ENCODE measurements around the gene PATL2.
"Not testable (repeated sequence)": the region's sequence is repeated elsewhere in the genome, so short reads cannot be mapped to it uniquely, and the experiment has no call there.

Gene PATL2

GRCh38 chr15:44690245-44690644 is 20.9 kb downstream of the PATL2 start:
- peak in 1 of 5 experiments; percentile 79 for DNase-seq

DNA sequence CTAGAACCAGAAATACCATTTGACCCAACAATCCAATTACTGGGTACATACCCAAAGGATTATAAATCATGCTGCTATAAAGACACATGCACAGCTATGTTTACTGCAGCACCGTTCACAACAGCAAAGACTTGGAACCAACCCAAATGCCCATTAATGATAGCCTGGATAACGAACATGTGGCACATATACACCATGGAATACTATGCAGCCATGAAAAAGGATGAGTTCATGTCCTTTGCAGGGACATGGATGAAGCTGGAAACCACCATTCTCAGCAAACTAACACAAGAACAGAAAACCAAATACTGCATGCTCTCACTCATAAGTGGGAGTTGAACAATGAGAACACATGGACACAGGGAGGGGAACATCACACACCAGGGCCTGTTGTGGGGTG is 21.8 kb downstream of the PATL2 start:
- DNase-seq, result not testable (repeated sequence)

GRCh38 chr15:44682809-44683682 is 28.1 kb downstream of the PATL2 start:
- peak in 4 of 5 experiments; percentile 44 to 97 (median 66) for DNase-seq

- peak in 1 of 5 experiments; percentile 54 for DNase-seq
These were observed 28.9 kb downstream of the PATL2 start for GRCh38 chr15:44682211-44682610.

GRCh38 chr15:44676676-44677075 is 34.4 kb downstream of the PATL2 start:
- DNase-seq, result peak in 2 of 5 experiments; percentile 20 to 72

DNA sequence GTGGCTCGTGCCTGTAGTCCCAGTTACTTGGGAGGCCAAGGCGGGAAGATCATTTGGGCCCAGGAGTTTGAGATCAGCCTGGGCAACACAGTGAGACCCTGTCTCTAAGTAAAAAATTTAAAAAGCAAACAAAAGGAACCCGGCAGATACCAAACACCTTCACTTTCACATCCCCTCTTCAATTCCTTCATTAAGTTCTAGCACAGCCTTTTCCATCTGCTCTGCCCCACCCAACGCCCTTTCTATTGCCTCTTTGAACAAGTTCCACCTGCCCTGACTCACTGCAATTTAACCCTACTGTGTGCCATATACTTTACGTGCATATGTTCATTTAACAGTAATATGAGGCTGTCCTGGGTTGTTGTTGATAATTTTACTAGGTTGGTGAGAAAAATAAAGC is 35.2 kb downstream of the PATL2 start:
- no peak for DNase-seq

DNA sequence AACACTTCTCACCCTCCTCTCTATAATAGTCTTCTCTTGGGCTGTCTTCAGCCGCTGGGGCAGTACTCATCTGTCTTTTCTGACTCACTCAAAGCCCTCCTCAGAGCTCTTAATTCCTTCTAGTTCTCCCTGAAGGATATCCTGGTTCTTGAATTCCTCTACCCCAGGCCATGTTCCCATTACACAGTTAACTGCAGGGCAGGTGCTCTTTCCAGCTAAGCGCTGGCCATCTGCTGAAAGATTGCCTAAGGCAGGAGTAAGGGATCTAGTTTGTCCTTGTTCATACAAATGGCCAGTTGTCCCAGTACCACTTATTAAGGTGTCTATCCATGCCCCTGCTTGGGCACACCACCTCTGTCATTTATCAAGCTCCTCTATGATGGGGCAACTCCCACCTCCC is 37.5 kb downstream of the PATL2 start:
- DNase-seq, result no peak

- DNase-seq, result no peak
These were observed 40.8 kb downstream of the PATL2 start for GRCh38 chr15:44670087-44670950.

- DNase-seq, result peak in 1 of 5 experiments; percentile 31
These were observed 42.2 kb downstream of the PATL2 start for GRCh38 chr15:44668921-44669320.

DNA sequence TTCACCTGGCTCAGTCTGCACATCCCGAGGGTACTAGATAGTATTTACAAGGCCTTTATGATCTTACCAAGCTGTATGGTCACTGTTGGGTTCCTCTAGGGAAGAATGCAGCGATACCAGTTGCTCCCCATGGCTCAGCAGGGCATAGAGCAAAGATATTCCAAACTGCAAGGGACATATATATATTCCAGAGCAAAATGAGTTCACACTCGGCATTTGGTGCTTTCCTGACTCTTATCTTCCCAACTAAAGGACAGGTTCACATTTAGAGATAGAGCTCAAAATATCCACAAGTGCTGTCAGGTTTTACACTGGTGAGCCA is 44.1 kb downstream of the PATL2 start:
- no peak for DNase-seq

- peak in 2 of 5 experiments; percentile 20 to 60 for DNase-seq
These were observed 44.7 kb downstream of the PATL2 start for GRCh38 chr15:44666210-44667038.

- peak; percentile 77 to 98 (median 91) for DNase-seq
These were observed 47.5 kb downstream of the PATL2 start, which contains the start of gene SPG11 for GRCh38 chr15:44663410-44664308. Gene SPG11 (minus strand): TSS chr15:44663662. CDS start chr15:44663647, 15 bp downstream.

GRCh38 chr15:44662478-44663409 is 48.4 kb downstream of the PATL2 start:
- peak; percentile 67 to 94 (median 84) for DNase-seq

GRCh38 chr15:44661576-44661975 is 49.5 kb downstream of the PATL2 start:
- no peak for DNase-seq

GRCh38 chr15:44659056-44659455 is 52.1 kb downstream of the PATL2 start:
- DNase-seq, result no peak

- DNase-seq, result no peak
These were observed 53.7 kb downstream of the PATL2 start for GRCh38 chr15:44657378-44657777.

- DNase-seq, result no peak
These were observed 54.2 kb downstream of the PATL2 start for GRCh38 chr15:44656913-44657312.

- no peak for DNase-seq
These were observed 54.8 kb downstream of the PATL2 start for GRCh38 chr15:44656298-44656697.

GRCh38 chr15:44654858-44655257 is 56.3 kb downstream of the PATL2 start:
- DNase-seq, result no peak

- no peak for DNase-seq
These were observed 63.5 kb downstream of the PATL2 start for GRCh38 chr15:44647637-44648036.
